ENCODE data around the gene B4GAT1.
"Not testable (repeated sequence)": the region's sequence is repeated elsewhere in the genome, so short reads cannot be mapped to it uniquely, and the experiment has no call there.

B4GAT1 gene

GRCh38 chr11:66335531-66336233 lies 11.7 kb downstream of the B4GAT1 start:
- no peak for DNase-seq

GRCh38 chr11:66334605-66335442 lies 12.6 kb downstream of the B4GAT1 start:
- DNase-seq: no peak

- DNase-seq: no peak
Measured at GRCh38 chr11:66333896-66334604, 13.4 kb downstream of the B4GAT1 start.

GRCh38 chr11:66333220-66333877 lies 14.1 kb downstream of the B4GAT1 start:
- no peak for DNase-seq

- no peak for DNase-seq
Measured at GRCh38 chr11:66332371-66333219, 14.8 kb downstream of the B4GAT1 start.

- DNase-seq: no peak
Measured at GRCh38 chr11:66331542-66332370, 15.7 kb downstream of the B4GAT1 start.

- DNase-seq: no peak
Measured at GRCh38 chr11:66330931-66331330, 16.5 kb downstream of the B4GAT1 start.

GRCh38 chr11:66329165-66329673 lies 18.2 kb downstream of the B4GAT1 start:
- DNase-seq: no peak

GRCh38 chr11:66328302-66329144 lies 18.9 kb downstream of the B4GAT1 start:
- DNase-seq: peak; percentile 79

GRCh38 chr11:66328031-66328301 lies 19.5 kb downstream of the B4GAT1 start:
- DNase-seq: no peak

- no peak for DNase-seq
Measured at GRCh38 chr11:66327171-66328030, 20.0 kb downstream of the B4GAT1 start.

- DNase-seq: no peak
Measured at GRCh38 chr11:66326261-66327111, 20.9 kb downstream of the B4GAT1 start.

GRCh38 chr11:66325263-66325671 lies 22.2 kb downstream of the B4GAT1 start:
- DNase-seq: no peak

GRCh38 chr11:66324664-66325063 lies 22.8 kb downstream of the B4GAT1 start:
- no peak for DNase-seq

- DNase-seq: no peak
Measured at GRCh38 chr11:66323684-66324083, 23.7 kb downstream of the B4GAT1 start.

- DNase-seq: no peak
Measured at GRCh38 chr11:66322732-66323427, 24.5 kb downstream of the B4GAT1 start.

GRCh38 chr11:66321606-66322005 lies 25.8 kb downstream of the B4GAT1 start:
- DNase-seq: no peak

GRCh38 chr11:66320748-66321147 lies 26.7 kb downstream of the B4GAT1 start:
- DNase-seq: not testable (repeated sequence)
